H54 (cell line): ENCODE data around the gene MAGT1.
"Not testable (repeated sequence)": the region's sequence is repeated elsewhere in the genome, so short reads cannot be mapped to it uniquely, and the experiment has no call there.

Experiments
- DNase-seq: peaks from one replicate; pipeline ENCODE4 v3.0.0; 2011; ENCODE audit warnings: low spot score, mixed read lengths; ENCODE audit not compliant: insufficient read length
- FAIRE-seq: peaks from 3 replicates; lab custom pipeline; 2011; peaks lifted over from hg19 to GRCh38; lab: Jason Lieb, UNC
- POLR2A ChIP-seq: IDR thresholded peaks from 2 replicates; pipeline ENCODE4 v1.6.1; 2011; ENCODE audit warnings: low read depth, mild to moderate bottlenecking, low read length

MAGT1 gene

DNA sequence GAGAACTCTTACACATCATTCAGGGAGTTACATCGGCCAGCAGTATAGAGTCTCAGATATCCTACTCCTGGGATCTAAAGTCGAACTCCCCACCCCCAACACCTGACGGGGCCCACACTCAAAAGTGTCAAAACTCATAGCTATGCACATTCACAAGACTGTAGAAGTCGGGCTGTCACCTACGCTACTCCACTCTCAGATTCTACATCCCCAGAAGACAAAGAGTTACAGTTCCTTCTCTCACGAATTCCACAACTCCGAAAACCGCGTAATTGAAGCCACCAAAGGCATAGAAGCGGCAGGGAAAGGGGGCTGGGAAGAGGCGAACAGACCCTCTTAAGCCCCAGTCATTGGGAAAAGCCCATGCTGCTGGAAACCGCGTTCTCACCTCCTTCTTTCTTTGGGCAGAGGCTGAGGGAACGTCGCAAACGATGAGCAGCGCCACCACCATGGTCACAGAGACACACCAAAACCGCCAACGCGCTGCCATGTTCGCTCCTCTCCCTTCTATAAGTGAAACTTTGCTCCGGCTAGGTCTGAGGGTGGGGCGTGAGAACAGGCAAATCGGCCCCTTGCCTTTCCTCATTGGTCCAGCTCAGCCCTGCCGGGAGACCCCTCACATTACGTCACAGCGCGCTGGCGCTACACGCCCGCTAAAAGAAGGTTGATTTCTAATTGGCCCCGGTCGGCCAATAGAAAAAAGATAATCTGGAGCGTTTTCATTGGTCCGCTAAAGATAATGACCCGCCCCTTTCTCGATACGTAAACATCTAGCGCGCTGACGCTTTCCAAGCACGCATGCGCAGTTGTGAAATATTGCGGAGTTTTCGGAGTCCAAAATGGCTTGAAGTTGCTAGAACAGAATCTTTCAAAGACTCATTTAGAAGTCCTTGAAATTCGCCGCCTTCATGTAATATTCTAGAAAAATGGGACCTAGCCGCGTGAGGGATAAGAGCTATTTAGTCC lies at the start of gene MAGT1:
Gene MAGT1 (minus strand): TSS at position 515 of the 966 bp plus-strand sequence. CDS start 25 bp downstream, at position 490.
- TF ChIP-seq POLR2A = peak; percentile 83
- DNase-seq (peak; percentile 57), FAIRE-seq (peak; percentile 99)

DNA sequence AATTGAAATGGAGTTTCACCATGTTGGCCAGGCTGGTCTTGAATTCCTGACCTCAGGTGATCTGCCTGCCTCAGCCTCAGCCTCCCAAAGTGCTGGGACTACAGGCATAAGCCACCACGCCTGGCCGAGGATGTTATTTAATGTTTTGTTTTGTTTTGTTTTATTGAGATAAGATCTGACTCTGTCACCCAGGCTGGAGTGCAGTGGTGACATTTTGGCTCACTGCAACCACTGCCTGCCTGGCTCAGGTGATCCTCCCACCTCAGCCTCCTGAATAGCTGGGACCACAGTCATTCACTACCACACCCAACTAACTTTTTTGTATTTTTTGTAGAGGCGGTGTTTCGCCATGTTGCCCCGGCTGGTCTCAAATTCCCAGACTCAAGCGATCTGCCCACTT lies 49.8 kb upstream of the MAGT1 start:
- not testable (repeated sequence) for DNase-seq, FAIRE-seq

DNA sequence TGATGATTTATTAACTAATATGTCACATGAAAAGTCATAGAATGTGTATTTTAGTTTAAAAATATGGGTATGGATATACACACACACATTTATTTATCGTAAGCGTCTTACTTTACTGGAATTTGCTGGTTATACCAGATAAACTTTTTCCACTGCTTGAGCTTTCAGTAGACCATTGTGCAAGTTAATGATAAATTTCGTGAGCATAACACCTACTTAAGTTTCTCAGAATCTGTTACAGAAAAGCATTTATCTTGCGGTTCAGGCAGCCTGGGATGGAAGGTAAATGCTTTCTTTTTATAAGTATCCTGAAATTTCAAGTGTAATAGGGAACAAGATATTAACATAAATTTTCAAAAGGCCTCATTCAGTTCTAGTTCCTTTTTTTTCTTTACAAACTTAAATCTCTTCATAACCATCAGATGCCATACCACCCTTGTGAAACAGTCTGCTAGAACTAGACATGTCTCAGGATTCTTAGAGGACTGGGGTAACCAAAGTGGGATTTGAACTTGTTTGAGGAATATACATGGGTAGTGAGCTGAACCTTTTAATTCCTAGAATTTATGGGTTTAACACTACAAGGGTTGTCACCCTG lies 42.9 kb upstream of the MAGT1 start:
- FAIRE-seq = no peak
- DNase-seq = no peak
- no peak for TF ChIP-seq POLR2A

DNA sequence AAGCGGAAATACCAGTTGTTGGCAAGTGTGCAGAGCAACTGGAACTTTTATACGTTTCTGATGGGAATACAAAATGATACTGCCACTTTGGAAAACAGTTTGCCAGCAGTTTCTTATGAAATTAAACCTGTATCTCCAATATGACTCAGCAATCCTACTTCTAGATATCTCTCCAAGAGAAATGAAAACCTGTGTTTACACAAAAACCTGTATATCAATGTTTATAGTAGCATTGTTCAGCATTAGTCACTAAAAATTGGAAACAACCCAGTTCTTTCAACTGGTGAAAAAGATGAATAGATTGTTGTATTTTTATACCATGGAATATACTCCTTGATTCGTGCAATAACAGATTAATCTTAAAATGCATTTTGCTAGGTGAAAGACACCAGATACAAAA lies 42.1 kb upstream of the MAGT1 start:
- FAIRE-seq = peak; percentile 64
- no peak for DNase-seq
- TF ChIP-seq POLR2A = no peak

DNA sequence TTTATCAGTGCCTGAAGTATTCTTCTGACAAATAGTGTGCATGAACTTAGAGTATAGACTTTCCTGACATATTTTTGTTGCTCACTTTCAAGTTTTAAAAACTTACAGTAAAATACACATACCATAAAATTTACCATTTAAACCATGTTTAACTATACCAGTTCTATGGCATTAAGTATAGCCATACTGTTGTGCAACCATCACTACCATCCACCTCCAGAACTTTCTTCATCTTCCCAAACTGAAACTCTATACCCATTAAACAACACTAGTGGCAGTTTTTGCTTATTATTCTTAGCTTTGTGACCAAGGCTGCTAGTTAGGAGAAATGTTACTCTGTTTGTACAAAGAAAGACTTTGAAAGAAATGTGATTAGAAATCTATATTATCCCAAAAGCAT lies 41.1 kb upstream of the MAGT1 start:
- no peak for FAIRE-seq
- no peak for DNase-seq
- TF ChIP-seq POLR2A = no peak

DNA sequence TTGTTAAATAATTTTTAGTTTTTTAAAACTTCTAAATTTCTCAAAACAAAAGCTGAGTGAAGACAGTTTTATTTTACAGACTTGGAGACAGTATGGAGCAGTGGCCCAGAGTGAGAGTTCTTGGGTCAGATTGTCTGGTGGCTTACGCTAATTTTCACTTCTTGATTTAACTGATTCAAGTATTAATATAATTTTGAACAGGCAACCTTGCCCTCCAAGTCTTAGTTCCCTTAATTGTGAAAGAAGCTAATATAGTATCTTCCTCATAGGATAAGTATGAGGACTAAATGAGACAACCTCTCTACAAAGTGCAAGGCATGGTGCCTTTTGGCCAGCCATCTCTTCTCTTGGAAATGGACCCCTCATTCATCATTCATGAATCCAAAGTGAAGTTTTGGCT lies 40.7 kb upstream of the MAGT1 start:
- no peak for TF ChIP-seq POLR2A
- DNase-seq = no peak
- no peak for FAIRE-seq

DNA sequence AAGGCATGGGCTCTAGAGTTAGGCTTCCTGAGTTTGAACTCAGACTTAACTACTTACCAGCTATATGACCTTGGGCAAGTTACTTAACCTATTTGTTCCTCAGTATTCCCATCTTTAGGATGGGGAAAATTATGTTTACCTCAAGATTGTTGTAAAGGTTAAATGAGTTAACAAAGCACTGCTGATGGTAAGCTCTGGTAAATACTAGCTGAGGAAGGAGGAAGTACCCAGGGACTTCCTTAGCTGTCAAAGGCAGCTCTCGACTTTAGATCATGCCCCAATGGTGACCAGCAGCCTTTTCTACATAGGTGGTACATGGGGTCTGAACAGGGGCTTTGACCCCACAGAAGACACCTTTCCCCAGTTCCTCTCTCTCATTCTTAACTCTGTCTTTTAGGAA lies 35.3 kb upstream of the MAGT1 start:
- FAIRE-seq (no peak), DNase-seq (no peak)
- TF ChIP-seq POLR2A = no peak

DNA sequence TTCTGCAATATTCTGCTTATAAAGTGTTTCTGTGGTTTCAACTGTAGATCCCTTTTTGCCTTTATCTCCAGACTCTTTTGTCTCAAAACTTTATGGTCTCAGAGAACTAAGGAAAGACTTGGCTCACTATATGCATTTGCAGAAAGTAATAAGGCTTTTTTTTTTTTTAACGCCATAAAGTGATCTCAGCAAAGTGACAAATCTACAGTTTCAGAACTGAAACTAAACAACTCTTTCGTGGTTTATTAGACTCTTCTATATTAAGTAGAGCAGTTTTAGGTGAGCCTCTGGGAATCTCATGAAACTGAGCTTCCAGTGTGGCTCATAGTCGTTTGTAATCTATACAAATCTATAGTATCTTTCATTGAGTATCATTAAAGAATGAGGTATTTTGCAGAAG lies 30.5 kb upstream of the MAGT1 start:
- DNase-seq (no peak), FAIRE-seq (no peak)
- TF ChIP-seq POLR2A = no peak

DNA sequence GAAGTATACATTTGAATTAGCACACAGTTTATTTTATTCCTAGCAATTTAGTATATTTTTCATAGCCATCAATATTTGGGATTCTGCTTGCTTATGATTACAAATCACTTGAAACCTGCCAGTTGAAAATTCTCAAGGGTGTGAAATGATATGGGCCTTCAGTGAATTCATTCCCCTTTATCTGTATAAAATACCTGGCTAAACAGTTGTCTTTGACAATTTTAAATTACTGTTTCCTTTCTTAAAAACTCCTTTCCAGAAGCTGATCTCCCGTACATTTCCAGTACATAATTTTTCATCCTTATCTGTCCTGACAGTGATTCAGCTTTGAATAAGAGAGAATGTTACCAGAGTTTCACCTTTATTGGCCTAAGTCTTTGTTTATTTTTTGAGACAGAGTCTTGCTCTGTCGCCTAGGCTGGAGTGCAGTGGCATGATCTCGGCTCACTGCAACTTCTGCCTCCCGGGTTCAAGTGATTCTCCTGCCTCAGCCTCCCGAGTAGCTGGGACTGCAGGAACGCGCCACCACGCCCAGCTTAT lies 29.2 kb upstream of the MAGT1 start:
- no peak for DNase-seq
- FAIRE-seq = no peak
- no peak for TF ChIP-seq POLR2A

DNA sequence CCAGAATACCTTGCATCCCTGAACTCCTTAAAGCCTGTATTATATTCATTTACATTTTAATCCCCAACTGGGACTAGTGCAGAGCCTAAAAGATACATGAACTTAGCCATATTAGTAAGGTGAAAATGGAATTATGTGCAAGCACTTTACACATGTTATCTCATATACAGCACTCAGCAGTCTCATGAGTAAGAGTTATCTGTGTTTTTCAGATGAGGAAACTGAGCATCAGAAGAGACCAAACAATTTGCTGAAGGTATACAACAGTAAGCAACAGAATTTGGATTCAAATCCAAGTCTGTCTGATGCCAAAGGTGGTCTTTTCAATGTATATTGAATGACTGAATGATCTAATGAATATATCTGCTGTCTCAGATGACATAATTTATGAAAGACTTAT lies 27.6 kb upstream of the MAGT1 start:
- no peak for TF ChIP-seq POLR2A
- FAIRE-seq = no peak
- no peak for DNase-seq

DNA sequence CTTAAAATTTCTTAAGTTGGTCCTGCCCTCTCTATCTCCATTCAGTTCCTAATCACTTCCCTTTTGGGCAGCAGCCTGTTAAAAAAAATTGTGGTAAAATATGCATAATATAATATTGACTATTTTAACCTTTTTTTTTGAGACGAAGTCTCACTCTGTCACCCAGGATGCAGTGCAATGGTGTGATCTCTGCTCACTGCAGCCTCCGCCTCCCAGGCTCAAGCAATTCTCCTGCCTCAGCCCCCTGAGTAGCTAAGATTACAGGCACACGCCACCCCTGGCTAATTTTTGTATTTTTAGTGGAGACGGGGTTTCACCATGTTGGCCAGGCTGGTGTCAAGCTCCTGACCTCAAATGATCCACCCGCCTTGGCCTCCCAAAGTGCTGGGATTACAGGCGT lies 24.1 kb upstream of the MAGT1 start:
- FAIRE-seq, DNase-seq: not testable (repeated sequence)

DNA sequence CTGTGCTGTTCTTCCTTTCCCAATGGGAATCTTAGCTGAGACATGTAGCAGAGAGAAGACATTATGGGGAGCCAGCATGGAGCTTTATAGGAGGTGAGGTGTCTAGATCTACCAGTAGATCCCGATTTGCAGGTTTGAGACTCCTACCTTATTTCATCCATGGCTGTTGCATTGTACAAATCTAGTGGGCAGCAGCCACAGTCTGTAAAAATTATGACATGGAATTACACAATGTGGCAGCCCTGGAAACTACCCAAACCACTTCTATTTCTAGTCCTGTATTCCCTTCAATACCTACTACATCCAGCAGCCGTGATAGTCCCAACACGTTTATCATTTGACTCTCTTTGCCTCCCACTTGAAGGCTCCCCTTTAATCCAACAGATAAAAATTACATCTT lies 23.3 kb upstream of the MAGT1 start:
- no peak for DNase-seq
- no peak for TF ChIP-seq POLR2A
- no peak for FAIRE-seq

DNA sequence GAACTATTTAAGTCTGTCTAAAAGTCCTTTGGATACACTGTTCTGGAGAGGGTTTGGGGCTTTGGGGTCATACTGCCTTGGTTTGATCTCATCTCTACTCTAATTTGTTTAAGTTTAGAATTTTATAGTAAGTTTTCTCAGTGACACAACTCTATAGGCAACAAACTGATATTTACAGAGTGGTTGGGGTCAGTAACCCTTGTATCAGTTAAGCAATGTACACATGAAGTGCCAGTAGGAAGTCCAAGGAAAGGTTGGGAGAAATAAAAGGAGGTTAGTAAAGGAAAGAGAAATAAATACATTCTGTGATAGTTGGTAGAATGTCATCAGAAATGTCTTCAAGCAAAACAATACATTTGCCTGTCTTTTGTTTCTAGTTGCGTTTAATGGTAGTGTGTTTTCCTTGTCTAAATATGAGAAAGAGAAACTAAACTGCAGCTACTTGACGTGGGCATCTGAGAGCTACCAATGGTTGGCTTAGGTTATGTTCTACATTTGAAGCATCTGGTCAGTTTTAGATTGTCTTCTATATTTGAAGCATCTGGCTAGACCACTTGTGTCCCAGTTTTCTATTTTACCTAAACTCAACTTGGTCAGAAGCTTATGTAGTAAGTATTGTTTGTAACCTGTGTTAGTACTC lies 22.2 kb upstream of the MAGT1 start:
- no peak for TF ChIP-seq POLR2A
- no peak for FAIRE-seq
- DNase-seq = no peak
